NT2/D1 (cell line): Measurements from ENCODE around the gene ASAP3.

Experiments
- SUZ12 ChIP-seq: IDR thresholded peaks from 2 replicates; pipeline ENCODE4 v1.6.1; 2011; ENCODE audit not compliant: insufficient read length, insufficient read depth; ENCODE audit errors: extremely low read depth
- YY1 ChIP-seq: IDR thresholded peaks from 2 replicates; pipeline ENCODE4 v1.6.1; 2011; ENCODE audit not compliant: insufficient read length, insufficient read depth
- ZNF274 ChIP-seq: IDR thresholded peaks from 2 replicates; pipeline ENCODE4 v1.6.1; 2011; ENCODE audit warnings: mild to moderate bottlenecking, low read depth, low read length

DNA sequence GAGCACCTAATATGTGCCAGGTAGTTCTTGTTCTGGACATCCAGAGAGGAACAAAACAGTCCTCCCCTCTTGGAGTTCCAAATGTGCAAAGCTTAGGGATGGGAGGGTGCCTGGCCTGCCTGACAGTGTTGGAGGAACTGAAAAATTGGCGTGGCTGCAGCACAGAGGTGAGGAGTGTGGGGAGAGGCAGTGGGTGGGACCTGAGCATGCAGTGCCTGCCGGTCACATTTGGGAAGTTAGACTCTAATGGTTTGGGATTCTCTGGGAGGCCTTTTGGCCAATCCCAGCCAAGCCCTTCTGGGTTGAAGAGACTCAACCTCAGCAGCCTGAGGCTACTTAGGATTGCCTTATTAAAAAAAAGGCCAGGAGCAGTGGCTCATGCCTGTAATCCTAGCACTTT, 57.2 kb downstream of the ASAP3 start:
- TF ChIP-seq YY1 (no peak), ZNF274 (no peak), SUZ12 (no peak)
